Tibial nerve (tissue), 4 donors: ENCODE data around the gene ENKD1.

Experiments used
- EP300 ChIP-seq, 2 donors: sonication (generic); formaldehyde crosslinking; IDR thresholded peaks; one replicate each; pipeline ENCODE4 v1.6.1; 2017; ENCODE audit warnings: antibody characterized with exemption in 2 of 2, mild to moderate bottlenecking in 1 of 2
- POLR2A ChIP-seq, 2 donors: fragments of 450-650 bp; IDR thresholded peaks; one replicate each; pipeline ENCODE4 v1.6.1; 2017; ENCODE audit warnings: antibody characterized with exemption in 2 of 2, mild to moderate bottlenecking in 2 of 2, moderate library complexity in 2 of 2
- TF ChIP-seq, protein P1 (sequence below), 5 experiments: fragments of 200-600 bp in 3 of 5; fragments of 450-650 bp in 2 of 5; sonication (generic) in 3 of 5; IDR thresholded peaks; one replicate each; pipeline ENCODE4 v1.5.1; 2016 to 2019; ENCODE audit warnings: antibody characterized with exemption in 5 of 5, mild to moderate bottlenecking in 3 of 5, moderate library complexity in 2 of 5

DNA sequence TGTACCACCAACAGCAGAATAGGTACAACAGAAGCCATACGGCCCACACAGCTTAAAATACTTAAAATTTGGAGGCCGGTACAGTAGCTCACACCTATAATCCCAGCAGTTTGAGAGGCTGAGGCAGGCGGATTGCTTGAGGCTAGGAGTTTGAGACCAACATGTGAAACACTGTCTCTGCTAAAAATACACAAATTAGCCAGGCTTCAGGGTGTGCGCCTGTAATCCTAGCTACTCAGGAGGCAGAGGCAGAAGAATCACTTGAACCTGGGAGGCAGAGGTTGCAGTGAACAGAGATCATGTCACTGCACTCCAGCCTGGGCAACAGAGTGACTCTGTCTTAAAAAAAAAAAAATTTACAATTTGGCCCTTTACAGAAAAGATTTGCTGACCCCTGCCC is 35.6 kb upstream of the ENKD1 start:
- TF ChIP-seq, protein P1, sequence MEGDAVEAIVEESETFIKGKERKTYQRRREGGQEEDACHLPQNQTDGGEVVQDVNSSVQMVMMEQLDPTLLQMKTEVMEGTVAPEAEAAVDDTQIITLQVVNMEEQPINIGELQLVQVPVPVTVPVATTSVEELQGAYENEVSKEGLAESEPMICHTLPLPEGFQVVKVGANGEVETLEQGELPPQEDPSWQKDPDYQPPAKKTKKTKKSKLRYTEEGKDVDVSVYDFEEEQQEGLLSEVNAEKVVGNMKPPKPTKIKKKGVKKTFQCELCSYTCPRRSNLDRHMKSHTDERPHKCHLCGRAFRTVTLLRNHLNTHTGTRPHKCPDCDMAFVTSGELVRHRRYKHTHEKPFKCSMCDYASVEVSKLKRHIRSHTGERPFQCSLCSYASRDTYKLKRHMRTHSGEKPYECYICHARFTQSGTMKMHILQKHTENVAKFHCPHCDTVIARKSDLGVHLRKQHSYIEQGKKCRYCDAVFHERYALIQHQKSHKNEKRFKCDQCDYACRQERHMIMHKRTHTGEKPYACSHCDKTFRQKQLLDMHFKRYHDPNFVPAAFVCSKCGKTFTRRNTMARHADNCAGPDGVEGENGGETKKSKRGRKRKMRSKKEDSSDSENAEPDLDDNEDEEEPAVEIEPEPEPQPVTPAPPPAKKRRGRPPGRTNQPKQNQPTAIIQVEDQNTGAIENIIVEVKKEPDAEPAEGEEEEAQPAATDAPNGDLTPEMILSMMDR (IDR thresholded peaks at IDR 0.05), result no peak
- TF ChIP-seq POLR2A (IDR thresholded peaks at IDR 0.05), result no peak
- no peak for TF ChIP-seq EP300 (IDR thresholded peaks at IDR 0.05)
